GM23338 (cell line): Measurements from ENCODE around the gene PPP2R2D. TPM values are rescaled to one million over a fixed set of nuclear protein-coding genes. Genes with fewer than 3 reads are reported as not detected.

ENCODE experiments used
- ATAC-seq: fragments of 200-7000 bp; cut with Tn5 transposase; 3 replicates; pipeline ENCODE4 v1.9.1; 2020
- DNase-seq: peaks from one replicate; pipeline ENCODE4 v3.0.0-alpha.2; 2015; ENCODE audit warnings: low spot score
- H2AFZ ChIP-seq: fragments of 200-600 bp; sonication (generic); 2 replicates; pipeline ENCODE4 v1.8.0; 2016; ENCODE audit warnings: antibody characterized with exemption, mild to moderate bottlenecking, moderate library complexity
- H3F3A ChIP-seq: fragments of 200-600 bp; sonication (generic); replicated peaks from 2 replicates; pipeline ENCODE4 v1.8.0; 2017; ENCODE audit warnings: antibody characterized with exemption, mixed run types, low read depth
- H3K27ac ChIP-seq: fragments of 200-600 bp; sonication (generic); 2 replicates; pipeline ENCODE4 v1.6.1; 2016; ENCODE audit warnings: low read depth
- H3K27me3 ChIP-seq: fragments of 200-600 bp; sonication (generic); 2 replicates; pipeline ENCODE4 v1.8.0; 2016; ENCODE audit warnings: mild to moderate bottlenecking, mixed run types, moderate library complexity; ENCODE audit not compliant: insufficient read depth
- H3K36me3 ChIP-seq: fragments of 200-600 bp; sonication (generic); 2 replicates; pipeline ENCODE4 v1.8.0; 2016; ENCODE audit warnings: mild to moderate bottlenecking; ENCODE audit not compliant: insufficient read depth
- H3K4me1 ChIP-seq: fragments of 200-600 bp; sonication (generic); 2 replicates; pipeline ENCODE4 v1.8.0; 2016; ENCODE audit warnings: mild to moderate bottlenecking, moderate library complexity; ENCODE audit not compliant: insufficient read depth
- H3K4me2 ChIP-seq: fragments of 200-600 bp; sonication (generic); 2 replicates; pipeline ENCODE4 v1.7.1; 2017; ENCODE audit warnings: mixed run types
- H3K4me3 ChIP-seq: fragments of 200-600 bp; sonication (generic); 2 replicates; pipeline ENCODE4 v1.6.1; 2016; ENCODE audit warnings: mixed run types
- H3K79me2 ChIP-seq: fragments of 200-600 bp; sonication (generic); replicated peaks from 2 replicates; pipeline ENCODE4 v1.8.0; 2017; ENCODE audit warnings: mild to moderate bottlenecking; ENCODE audit not compliant: insufficient read depth
- H3K9me2 ChIP-seq: fragments of 200-600 bp; sonication (generic); 2 replicates; pipeline ENCODE4 v1.8.0; 2017; ENCODE audit not compliant: insufficient read depth
- H4K20me1 ChIP-seq: fragments of 200-600 bp; sonication (generic); replicated peaks from 2 replicates; pipeline ENCODE4 v1.8.0; 2017; ENCODE audit warnings: mild to moderate bottlenecking; ENCODE audit not compliant: insufficient read depth
- H3K27ac Mint-ChIP-seq: 2 replicates; pipeline ENCODE4 v1.8.0; 2020; ENCODE audit warnings: inconsistent platforms, mild to moderate bottlenecking, moderate library complexity, mixed read lengths
- H3K27me3 Mint-ChIP-seq: 3 replicates; pipeline ENCODE4 v1.8.0; 2022; ENCODE audit warnings: low read depth, mild to moderate bottlenecking, moderate library complexity, mixed read lengths, inconsistent platforms; ENCODE audit not compliant: insufficient read depth, poor library complexity
- H3K36me3 Mint-ChIP-seq: 3 replicates; pipeline ENCODE4 v1.8.0; 2021; ENCODE audit warnings: low read depth, mild to moderate bottlenecking, inconsistent platforms, moderate library complexity, mixed read lengths
- H3K4me1 Mint-ChIP-seq: 3 replicates; pipeline ENCODE4 v1.8.0; 2020; ENCODE audit warnings: mild to moderate bottlenecking, inconsistent platforms, mixed read lengths
- H3K4me3 Mint-ChIP-seq: 3 replicates; pipeline ENCODE4 v1.8.0; 2021; ENCODE audit warnings: moderate library complexity, mild to moderate bottlenecking, inconsistent platforms, mixed read lengths
- H3K9me3 Mint-ChIP-seq: 3 replicates; pipeline ENCODE4 v1.8.0; 2020; ENCODE audit warnings: moderate library complexity, mild to moderate bottlenecking, inconsistent platforms, mixed read lengths
- CREB1 ChIP-seq: fragments of 250-450 bp; sonication (Bioruptor Pico); IDR thresholded peaks from 2 replicates; pipeline ENCODE4 v1.5.0; 2020; ENCODE audit warnings: low read depth, mild to moderate bottlenecking, moderate library complexity
- EZH2 ChIP-seq: fragments of 200-600 bp; sonication (generic); IDR thresholded peaks from one replicate; pipeline ENCODE4 v1.8.0; 2017; ENCODE audit warnings: antibody characterized with exemption, mild to moderate bottlenecking, low read depth; ENCODE audit not compliant: unreplicated experiment
- EZH2phosphoT487 ChIP-seq: fragments of 200-600 bp; sonication (generic); IDR thresholded peaks from one replicate; pipeline ENCODE4 v1.8.1; 2018; ENCODE audit warnings: antibody characterized with exemption; ENCODE audit not compliant: unreplicated experiment
- JUNB ChIP-seq: IDR thresholded peaks from one replicate; pipeline ENCODE4 v1.6.1; 2016; ENCODE audit warnings: antibody characterized with exemption; ENCODE audit not compliant: unreplicated experiment
- NANOG ChIP-seq: IDR thresholded peaks from 2 replicates; pipeline ENCODE4 v1.6.1; 2016; ENCODE audit warnings: antibody characterized with exemption, borderline replicate concordance
- POLR2AphosphoS5 ChIP-seq: IDR thresholded peaks from 2 replicates; pipeline ENCODE4 v1.6.1; 2016; ENCODE audit warnings: antibody characterized with exemption, low read depth
- STAT1 ChIP-seq: IDR thresholded peaks from one replicate; pipeline ENCODE4 v1.6.1; 2016; ENCODE audit warnings: antibody characterized with exemption; ENCODE audit not compliant: unreplicated experiment
- ZNF331 ChIP-seq: fragments of 250-450 bp; sonication (Bioruptor Pico); IDR thresholded peaks from 2 replicates; pipeline ENCODE4 v1.5.0; 2020; ENCODE audit warnings: low read depth, mild to moderate bottlenecking, moderate library complexity
- polyA plus RNA-seq: library from polyadenylated mRNA; unstranded; fragments of >200 nt; fragmentation: Nextera tagmentation; extraction: Ambion mirVana; gene quantifications from 2 replicates; pipeline ENCODE4 v1.2.1, GENCODE V29; 2016
- total RNA-seq: library from RNA; depleted of rRNA; stranded (reverse); fragments of >200 nt; shearing (Covaris generic); gene quantifications from 2 replicates; pipeline ENCODE4 v1.2.3, GENCODE V29; 2014
- TF ChIP-seq, protein P1 (sequence below): fragments of 250-450 bp; sonication (Bioruptor Pico); IDR thresholded peaks from 2 replicates; pipeline ENCODE4 v1.5.0; 2020; ENCODE audit warnings: mild to moderate bottlenecking, moderate library complexity
- TF ChIP-seq, protein P2 (sequence below): IDR thresholded peaks from 2 replicates; pipeline ENCODE4 v1.6.1; 2016; ENCODE audit warnings: antibody characterized with exemption
- TF ChIP-seq, protein P3 (sequence below), 2 experiments: fragments of 200-600 bp in 1 of 2; sonication (generic) in 1 of 2; conservative IDR thresholded peaks; 2 replicates each; pipeline versions ENCODE4 v1.5.1 to v1.6.1; 2016 to 2017; ENCODE audit warnings: antibody characterized with exemption in 2 of 2, low read depth in 2 of 2, mild to moderate bottlenecking in 2 of 2, moderate library complexity in 1 of 2

The PPP2R2D gene
- total and polyA plus RNA-seq, 2 experiments from 2014 or later = 28.8 to 33.7 TPM

DNA sequence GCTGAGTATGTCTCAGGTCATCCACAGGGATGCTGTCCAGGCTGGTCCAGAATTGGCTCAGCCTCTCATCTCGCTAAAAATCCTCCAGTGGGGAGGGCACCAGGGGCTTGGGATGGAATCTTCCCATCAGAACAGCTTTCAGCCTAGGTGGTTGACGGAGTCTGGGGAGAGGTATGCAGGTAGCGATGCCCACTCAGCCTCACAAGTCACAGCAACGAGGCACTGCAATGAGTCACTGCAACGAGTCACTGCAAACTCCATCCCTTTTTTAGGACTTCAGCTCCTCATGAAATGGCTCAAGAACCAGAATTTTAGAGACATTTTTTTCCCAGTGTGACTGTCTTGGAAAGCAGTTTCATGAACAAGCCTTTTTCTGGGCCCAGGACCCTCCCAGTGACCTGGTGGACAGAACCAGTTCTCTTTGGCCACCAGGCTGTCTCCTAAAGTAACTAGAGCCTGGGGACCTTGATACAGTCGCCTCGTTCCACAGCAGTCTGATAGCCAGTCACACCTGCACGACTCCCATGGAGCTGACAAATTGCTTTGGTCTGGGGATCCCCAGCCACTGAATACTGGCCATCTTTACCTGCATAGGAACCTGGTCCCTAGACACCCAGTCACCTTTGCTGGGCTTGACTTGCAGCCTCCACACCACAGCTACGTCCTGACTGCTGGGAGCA lies 41.3 kb upstream of the PPP2R2D start (continued):
- TF ChIP-seq, protein P1, sequence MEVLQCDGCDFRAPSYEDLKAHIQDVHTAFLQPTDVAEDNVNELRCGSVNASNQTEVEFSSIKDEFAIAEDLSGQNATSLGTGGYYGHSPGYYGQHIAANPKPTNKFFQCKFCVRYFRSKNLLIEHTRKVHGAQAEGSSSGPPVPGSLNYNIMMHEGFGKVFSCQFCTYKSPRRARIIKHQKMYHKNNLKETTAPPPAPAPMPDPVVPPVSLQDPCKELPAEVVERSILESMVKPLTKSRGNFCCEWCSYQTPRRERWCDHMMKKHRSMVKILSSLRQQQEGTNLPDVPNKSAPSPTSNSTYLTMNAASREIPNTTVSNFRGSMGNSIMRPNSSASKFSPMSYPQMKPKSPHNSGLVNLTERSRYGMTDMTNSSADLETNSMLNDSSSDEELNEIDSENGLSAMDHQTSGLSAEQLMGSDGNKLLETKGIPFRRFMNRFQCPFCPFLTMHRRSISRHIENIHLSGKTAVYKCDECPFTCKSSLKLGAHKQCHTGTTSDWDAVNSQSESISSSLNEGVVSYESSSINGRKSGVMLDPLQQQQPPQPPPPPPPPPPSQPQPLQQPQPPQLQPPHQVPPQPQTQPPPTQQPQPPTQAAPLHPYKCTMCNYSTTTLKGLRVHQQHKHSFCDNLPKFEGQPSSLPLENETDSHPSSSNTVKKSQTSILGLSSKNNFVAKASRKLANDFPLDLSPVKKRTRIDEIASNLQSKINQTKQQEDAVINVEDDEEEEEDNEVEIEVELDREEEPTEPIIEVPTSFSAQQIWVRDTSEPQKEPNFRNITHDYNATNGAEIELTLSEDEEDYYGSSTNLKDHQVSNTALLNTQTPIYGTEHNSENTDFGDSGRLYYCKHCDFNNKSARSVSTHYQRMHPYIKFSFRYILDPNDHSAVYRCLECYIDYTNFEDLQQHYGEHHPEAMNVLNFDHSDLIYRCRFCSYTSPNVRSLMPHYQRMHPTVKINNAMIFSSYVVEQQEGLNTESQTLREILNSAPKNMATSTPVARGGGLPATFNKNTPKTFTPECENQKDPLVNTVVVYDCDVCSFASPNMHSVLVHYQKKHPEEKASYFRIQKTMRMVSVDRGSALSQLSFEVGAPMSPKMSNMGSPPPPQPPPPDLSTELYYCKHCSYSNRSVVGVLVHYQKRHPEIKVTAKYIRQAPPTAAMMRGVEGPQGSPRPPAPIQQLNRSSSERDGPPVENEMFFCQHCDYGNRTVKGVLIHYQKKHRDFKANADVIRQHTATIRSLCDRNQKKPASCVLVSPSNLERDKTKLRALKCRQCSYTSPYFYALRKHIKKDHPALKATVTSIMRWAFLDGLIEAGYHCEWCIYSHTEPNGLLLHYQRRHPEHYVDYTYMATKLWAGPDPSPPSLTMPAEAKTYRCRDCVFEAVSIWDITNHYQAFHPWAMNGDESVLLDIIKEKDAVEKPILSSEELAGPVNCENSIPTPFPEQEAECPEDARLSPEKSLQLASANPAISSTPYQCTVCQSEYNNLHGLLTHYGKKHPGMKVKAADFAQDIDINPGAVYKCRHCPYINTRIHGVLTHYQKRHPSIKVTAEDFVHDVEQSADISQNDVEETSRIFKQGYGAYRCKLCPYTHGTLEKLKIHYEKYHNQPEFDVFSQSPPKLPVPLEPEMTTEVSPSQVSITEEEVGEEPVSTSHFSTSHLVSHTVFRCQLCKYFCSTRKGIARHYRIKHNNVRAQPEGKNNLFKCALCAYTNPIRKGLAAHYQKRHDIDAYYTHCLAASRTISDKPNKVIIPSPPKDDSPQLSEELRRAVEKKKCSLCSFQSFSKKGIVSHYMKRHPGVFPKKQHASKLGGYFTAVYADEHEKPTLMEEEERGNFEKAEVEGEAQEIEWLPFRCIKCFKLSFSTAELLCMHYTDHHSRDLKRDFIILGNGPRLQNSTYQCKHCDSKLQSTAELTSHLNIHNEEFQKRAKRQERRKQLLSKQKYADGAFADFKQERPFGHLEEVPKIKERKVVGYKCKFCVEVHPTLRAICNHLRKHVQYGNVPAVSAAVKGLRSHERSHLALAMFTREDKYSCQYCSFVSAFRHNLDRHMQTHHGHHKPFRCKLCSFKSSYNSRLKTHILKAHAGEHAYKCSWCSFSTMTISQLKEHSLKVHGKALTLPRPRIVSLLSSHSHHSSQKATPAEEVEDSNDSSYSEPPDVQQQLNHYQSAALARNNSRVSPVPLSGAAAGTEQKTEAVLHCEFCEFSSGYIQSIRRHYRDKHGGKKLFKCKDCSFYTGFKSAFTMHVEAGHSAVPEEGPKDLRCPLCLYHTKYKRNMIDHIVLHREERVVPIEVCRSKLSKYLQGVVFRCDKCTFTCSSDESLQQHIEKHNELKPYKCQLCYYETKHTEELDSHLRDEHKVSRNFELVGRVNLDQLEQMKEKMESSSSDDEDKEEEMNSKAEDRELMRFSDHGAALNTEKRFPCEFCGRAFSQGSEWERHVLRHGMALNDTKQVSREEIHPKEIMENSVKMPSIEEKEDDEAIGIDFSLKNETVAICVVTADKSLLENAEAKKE (CRISPR knock-in tag) = no peak
- no peak for TF ChIP-seq NANOG
- TF ChIP-seq EZH2phosphoT487 = no peak
- no peak for TF ChIP-seq POLR2AphosphoS5
- TF ChIP-seq EZH2 = no peak
- TF ChIP-seq CREB1 (CRISPR knock-in tag) = no peak
- no peak for TF ChIP-seq ZNF331 (CRISPR knock-in tag)

GRCh38 chr10:131860311-131860710 lies 40.5 kb upstream of the PPP2R2D start:
- H4K20me1 ChIP-seq = no peaks in the 10 kb centered on the region
- no peaks in the 10 kb centered on the region for H3K79me2 ChIP-seq
- H3K4me1 Mint-ChIP-seq = no peaks in the 10 kb centered on the region
- no peaks in the 10 kb centered on the region for H3K36me3 ChIP-seq
- no peak overlapping the region for H3K27ac ChIP-seq
- no peaks in the 10 kb centered on the region for H3K9me3 Mint-ChIP-seq
- H3K27me3 ChIP-seq = no peaks in the 10 kb centered on the region
- H3K4me3 Mint-ChIP-seq = no peak overlapping the region
- H3K4me1 ChIP-seq = no peaks in the 10 kb centered on the region
- H3K27me3 Mint-ChIP-seq = peaks cover 10% of the 10 kb centered on the region
- no peak overlapping the region for H3K4me3 ChIP-seq
- ATAC-seq (no peak), DNase-seq (no peak)
- H3K27ac Mint-ChIP-seq = no peak overlapping the region
- H2AFZ ChIP-seq = no peak overlapping the region
- H3K9me2 ChIP-seq = no peaks in the 10 kb centered on the region
- no peaks in the 10 kb centered on the region for H3K36me3 Mint-ChIP-seq
- no peak overlapping the region for H3K4me2 ChIP-seq
- no peaks in the 10 kb centered on the region for H3F3A ChIP-seq
- TF ChIP-seq EZH2 (no peak), CREB1 (CRISPR knock-in tag) (no peak), POLR2AphosphoS5 (no peak), ZNF331 (CRISPR knock-in tag) (no peak), JUNB (no peak), STAT1 (no peak)
- TF ChIP-seq, protein P2, sequence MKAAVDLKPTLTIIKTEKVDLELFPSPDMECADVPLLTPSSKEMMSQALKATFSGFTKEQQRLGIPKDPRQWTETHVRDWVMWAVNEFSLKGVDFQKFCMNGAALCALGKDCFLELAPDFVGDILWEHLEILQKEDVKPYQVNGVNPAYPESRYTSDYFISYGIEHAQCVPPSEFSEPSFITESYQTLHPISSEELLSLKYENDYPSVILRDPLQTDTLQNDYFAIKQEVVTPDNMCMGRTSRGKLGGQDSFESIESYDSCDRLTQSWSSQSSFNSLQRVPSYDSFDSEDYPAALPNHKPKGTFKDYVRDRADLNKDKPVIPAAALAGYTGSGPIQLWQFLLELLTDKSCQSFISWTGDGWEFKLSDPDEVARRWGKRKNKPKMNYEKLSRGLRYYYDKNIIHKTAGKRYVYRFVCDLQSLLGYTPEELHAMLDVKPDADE = no peak
- TF ChIP-seq, protein P3, sequence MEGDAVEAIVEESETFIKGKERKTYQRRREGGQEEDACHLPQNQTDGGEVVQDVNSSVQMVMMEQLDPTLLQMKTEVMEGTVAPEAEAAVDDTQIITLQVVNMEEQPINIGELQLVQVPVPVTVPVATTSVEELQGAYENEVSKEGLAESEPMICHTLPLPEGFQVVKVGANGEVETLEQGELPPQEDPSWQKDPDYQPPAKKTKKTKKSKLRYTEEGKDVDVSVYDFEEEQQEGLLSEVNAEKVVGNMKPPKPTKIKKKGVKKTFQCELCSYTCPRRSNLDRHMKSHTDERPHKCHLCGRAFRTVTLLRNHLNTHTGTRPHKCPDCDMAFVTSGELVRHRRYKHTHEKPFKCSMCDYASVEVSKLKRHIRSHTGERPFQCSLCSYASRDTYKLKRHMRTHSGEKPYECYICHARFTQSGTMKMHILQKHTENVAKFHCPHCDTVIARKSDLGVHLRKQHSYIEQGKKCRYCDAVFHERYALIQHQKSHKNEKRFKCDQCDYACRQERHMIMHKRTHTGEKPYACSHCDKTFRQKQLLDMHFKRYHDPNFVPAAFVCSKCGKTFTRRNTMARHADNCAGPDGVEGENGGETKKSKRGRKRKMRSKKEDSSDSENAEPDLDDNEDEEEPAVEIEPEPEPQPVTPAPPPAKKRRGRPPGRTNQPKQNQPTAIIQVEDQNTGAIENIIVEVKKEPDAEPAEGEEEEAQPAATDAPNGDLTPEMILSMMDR (conservative IDR thresholded peaks at IDR 0.05; ENCODE audit: low read depth in 2 of 2) = no peak
